Mesenchymal stem cell (in vitro differentiated cells and primary cell): ENCODE results near the gene ZRANB3.

Experiments
- DNase-seq: peaks from one replicate; pipeline ENCODE4 v3.0.0-alpha.2; 2013
- H2AFZ ChIP-seq: one replicate; pipeline ENCODE4 v1.6.1; 2013; ENCODE audit warnings: low read depth, mild to moderate bottlenecking, control low read depth, inconsistent platforms, low read length, moderate library complexity
- H2AK5ac ChIP-seq: 2 replicates; pipeline ENCODE4 v1.6.1; 2013; ENCODE audit warnings: low read length, moderate library complexity, mild to moderate bottlenecking, inconsistent platforms; ENCODE audit not compliant: severe bottlenecking
- H2BK120ac ChIP-seq: one replicate; pipeline ENCODE4 v1.6.1; 2013; ENCODE audit warnings: low read depth, mild to moderate bottlenecking, inconsistent platforms, low read length, moderate library complexity
- H2BK12ac ChIP-seq, 2 experiments: one replicate each; pipeline ENCODE4 v1.6.1; 2013; ENCODE audit warnings: inconsistent platforms in 2 of 2, low read length in 2 of 2, mild to moderate bottlenecking in 2 of 2, moderate library complexity in 2 of 2, control low read depth in 1 of 2
- H2BK15ac ChIP-seq: one replicate; pipeline ENCODE4 v1.6.1; 2013; ENCODE audit warnings: mild to moderate bottlenecking, low read depth, inconsistent platforms; ENCODE audit not compliant: poor library complexity, severe bottlenecking
- H2BK5ac ChIP-seq: 2 replicates; pipeline ENCODE4 v1.6.1; 2013; ENCODE audit warnings: low read depth, mild to moderate bottlenecking, low read length, control low read depth, inconsistent platforms; ENCODE audit not compliant: poor library complexity, severe bottlenecking
- H3K14ac ChIP-seq, 2 experiments: one replicate each; pipeline ENCODE4 v1.6.1; 2013; ENCODE audit warnings: inconsistent platforms in 2 of 2, low read length in 2 of 2, control low read depth in 1 of 2, mild to moderate bottlenecking in 1 of 2, moderate library complexity in 1 of 2
- H3K18ac ChIP-seq, 2 experiments: one replicate each; pipeline ENCODE4 v1.6.1; 2013; ENCODE audit warnings: inconsistent platforms in 2 of 2, low read length in 2 of 2, control low read depth in 1 of 2, low read depth in 1 of 2, mild to moderate bottlenecking in 1 of 2
- H3K23ac ChIP-seq, 2 experiments: one replicate each; pipeline ENCODE4 v1.6.1; 2013; ENCODE audit warnings: inconsistent platforms in 2 of 2, low read length in 2 of 2, mild to moderate bottlenecking in 2 of 2, moderate library complexity in 2 of 2, control low read depth in 1 of 2
- H3K27ac ChIP-seq: 2 replicates; pipeline ENCODE4 v1.5.1; 2013; ENCODE audit warnings: mild to moderate bottlenecking, moderate library complexity, low read length, control low read depth, inconsistent platforms; ENCODE audit not compliant: poor library complexity, severe bottlenecking
- H3K27me3 ChIP-seq, 2 experiments: 2 replicates each; pipeline versions ENCODE4 v1.6.1 to v1.7.0; 2013; ENCODE audit warnings: low read length in 2 of 2, mild to moderate bottlenecking in 2 of 2, moderate library complexity in 2 of 2, control low read depth in 1 of 2, inconsistent platforms in 1 of 2; ENCODE audit not compliant: control insufficient read depth in 1 of 2, insufficient read depth in 1 of 2
- H3K36me3 ChIP-seq, 2 experiments: 2 replicates each; pipeline versions ENCODE4 v1.6.1 to v1.7.0; 2013; ENCODE audit warnings: low read length in 2 of 2, control low read depth in 1 of 2, inconsistent platforms in 1 of 2, low read depth in 1 of 2, mild to moderate bottlenecking in 1 of 2; ENCODE audit not compliant: insufficient read depth in 2 of 2, control insufficient read depth in 1 of 2
- H3K4ac ChIP-seq, 2 experiments: one replicate each; pipeline ENCODE4 v1.6.1; 2013; ENCODE audit warnings: inconsistent platforms in 2 of 2, low read length in 2 of 2, mild to moderate bottlenecking in 2 of 2, moderate library complexity in 2 of 2, control low read depth in 1 of 2, low read depth in 1 of 2
- H3K4me1 ChIP-seq: 2 replicates; pipeline ENCODE4 v1.6.1; 2013; ENCODE audit warnings: low read depth, low read length, control low read depth; ENCODE audit not compliant: control insufficient read depth, insufficient read depth
- H3K4me2 ChIP-seq: 2 replicates; pipeline ENCODE4 v1.6.1; 2013; ENCODE audit warnings: low read length, mild to moderate bottlenecking, inconsistent platforms; ENCODE audit not compliant: poor library complexity, severe bottlenecking
- H3K4me3 ChIP-seq, 2 experiments: 2 replicates each; pipeline versions ENCODE4 v1.5.1 to v1.7.0; 2013; ENCODE audit warnings: low read length in 2 of 2, mild to moderate bottlenecking in 2 of 2, control low read depth in 1 of 2, low read depth in 1 of 2; ENCODE audit not compliant: insufficient read depth in 1 of 2
- H3K79me1 ChIP-seq: replicated peaks from 2 replicates; pipeline ENCODE4 v1.6.1; 2013; ENCODE audit warnings: mild to moderate bottlenecking, control low read depth, low read length, inconsistent platforms; ENCODE audit not compliant: poor library complexity, severe bottlenecking
- H3K9ac ChIP-seq: 2 replicates; pipeline ENCODE4 v1.7.0; 2013; ENCODE audit warnings: mild to moderate bottlenecking, low read length, moderate library complexity
- H3K9me3 ChIP-seq: 2 replicates; pipeline ENCODE4 v1.7.0; 2013; ENCODE audit warnings: mild to moderate bottlenecking, low read length; ENCODE audit not compliant: control insufficient read depth
- H4K8ac ChIP-seq: one replicate; pipeline ENCODE4 v1.6.1; 2013; ENCODE audit warnings: inconsistent platforms, mild to moderate bottlenecking, low read length, moderate library complexity
- H4K91ac ChIP-seq: one replicate; pipeline ENCODE4 v1.6.1; 2013; ENCODE audit warnings: mild to moderate bottlenecking, low read length, inconsistent platforms
- WGBS: methylation state at CpG from one replicate; pipeline ENCODE4 v1.1.7; 2013; ENCODE audit warnings: mixed read lengths; 5-methylcytosine and 5-hydroxymethylcytosine counted together

Gene ZRANB3

DNA sequence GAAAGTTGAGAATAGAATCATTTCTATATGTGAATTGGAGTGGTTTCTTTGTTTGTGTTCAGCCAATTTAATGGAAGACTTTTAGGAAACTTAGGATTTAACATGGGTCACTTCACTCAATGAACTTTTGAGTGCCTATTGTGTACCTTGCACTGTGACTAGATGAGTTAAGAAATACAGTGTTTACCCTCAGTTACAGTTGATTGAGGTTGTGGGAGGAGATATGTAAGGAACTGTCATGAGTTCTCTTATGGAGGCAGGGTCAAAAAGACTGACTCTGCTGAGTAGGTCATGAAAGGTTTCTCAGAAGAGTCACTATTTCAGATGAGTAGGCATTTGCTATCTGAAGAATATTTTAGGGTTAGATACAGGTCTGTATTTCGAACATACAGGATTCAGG lies 380.3 kb downstream of the ZRANB3 start:
- DNase-seq, result peak; percentile 9
- 93% methylated on average over 1 of the region's 1 CpG for WGBS
- H3K14ac ChIP-seq, result no peak overlapping the region

DNA sequence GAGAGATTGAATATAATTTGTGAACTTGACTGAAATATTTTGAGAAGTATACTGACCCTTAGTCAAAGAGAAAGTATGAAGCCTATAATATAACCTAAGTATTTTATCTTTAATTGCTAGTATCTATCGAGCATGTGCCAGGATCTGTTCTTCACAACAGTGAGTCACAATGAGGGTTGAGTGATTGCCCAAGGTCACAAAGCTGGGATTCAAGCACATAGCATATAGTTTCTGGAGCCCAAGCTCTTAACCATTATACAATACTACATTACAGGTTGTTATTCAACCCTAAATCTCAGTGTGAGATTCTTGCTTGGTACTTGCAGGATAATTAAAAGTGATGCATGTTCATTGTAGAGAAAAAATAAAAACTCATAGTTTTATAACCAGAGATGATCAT lies 381.8 kb downstream of the ZRANB3 start:
- Histone ChIP-seq H2BK12ac (no peak overlapping the region), H3K27ac (no peak overlapping the region), H3K23ac (no peak overlapping the region), H4K91ac (no peak overlapping the region), H2AK5ac (no peak overlapping the region), H3K4me1 (peaks cover 4% of the 10 kb centered on the region), H4K8ac (no peak overlapping the region), H2AFZ (no peak overlapping the region), H3K18ac (no peak overlapping the region), H3K4ac (no peak overlapping the region), H2BK5ac (no peak overlapping the region), H3K14ac (no peak overlapping the region), H2BK15ac (no peak overlapping the region), H3K79me1 (peaks cover 20% of the 10 kb centered on the region), H3K27me3 (no peaks in the 10 kb centered on the region), H3K4me2 (no peak overlapping the region), H3K9ac (no peak overlapping the region), H3K4me3 (no peak overlapping the region), H3K9me3 (no peaks in the 10 kb centered on the region), H3K36me3 (peaks cover 3 to 51% of the 10 kb centered on the region in 2 experiments), H2BK120ac (no peak overlapping the region)
- WGBS, result 100% methylated on average over 1 of the region's 1 CpG
- peak; percentile 28 for DNase-seq

More for the DNA sequence above, 380.3 kb downstream of the ZRANB3 start:
- Histone ChIP-seq H3K36me3 (peaks cover 3 to 60% of the 10 kb centered on the region in 2 experiments), H2AFZ (no peak overlapping the region), H3K18ac (no peak overlapping the region), H3K9ac (no peak overlapping the region), H4K91ac (no peak overlapping the region), H4K8ac (no peak overlapping the region), H2AK5ac (no peak overlapping the region), H3K27ac (no peak overlapping the region), H3K4ac (no peak overlapping the region), H2BK12ac (no peak overlapping the region), H3K4me3 (no peak overlapping the region), H3K23ac (no peak overlapping the region), H3K9me3 (no peaks in the 10 kb centered on the region), H3K79me1 (peaks cover 17% of the 10 kb centered on the region), H3K27me3 (no peaks in the 10 kb centered on the region), H2BK120ac (no peak overlapping the region), H3K4me1 (peaks cover 4% of the 10 kb centered on the region), H3K4me2 (no peak overlapping the region), H2BK15ac (no peak overlapping the region), H2BK5ac (no peak overlapping the region)

DNA sequence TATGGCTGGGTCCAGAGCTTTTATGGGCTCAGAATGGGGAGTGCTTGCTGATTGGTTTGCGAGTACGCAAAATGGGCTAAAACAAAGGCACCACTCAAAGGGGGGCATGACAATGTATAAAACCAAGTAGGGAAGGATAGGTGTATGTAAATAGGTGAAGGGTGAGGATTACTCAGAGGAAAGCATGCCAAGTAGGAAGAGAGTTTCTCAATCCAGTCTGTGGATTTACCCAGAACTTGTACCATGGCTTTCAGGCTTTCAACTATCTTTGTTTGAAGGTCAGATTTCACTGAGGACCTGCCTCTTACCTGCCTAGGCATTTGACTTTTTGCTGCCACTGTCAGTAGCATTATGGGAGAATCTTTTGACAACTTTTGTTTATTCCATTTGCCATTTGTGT lies 386.7 kb downstream of the ZRANB3 start:
- no peak overlapping the region for H3K9ac ChIP-seq
- WGBS, result 100% methylated on average over 2 of the region's 2 CpGs
- no peak overlapping the region for H4K8ac ChIP-seq

DNA sequence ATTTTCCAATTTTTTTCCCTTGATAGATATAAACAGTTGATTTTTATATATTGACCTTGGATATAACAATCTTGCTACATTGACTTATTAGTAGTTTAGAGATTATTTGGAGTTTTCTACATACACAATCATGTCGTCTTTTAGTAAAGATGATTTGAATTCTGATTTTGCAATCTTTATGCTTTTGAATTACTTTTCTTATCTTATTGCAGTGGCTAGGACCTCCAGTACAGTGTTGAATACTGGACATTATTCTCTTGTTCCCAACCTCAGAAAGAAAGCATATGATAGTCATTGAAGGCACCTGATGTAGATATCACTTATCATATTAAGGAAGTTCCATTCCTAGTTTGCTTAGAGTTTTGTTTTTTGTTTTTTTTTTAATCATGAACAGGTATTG lies 388.7 kb downstream of the ZRANB3 start:
- WGBS, result no CpG with 5 or more reads among the region's 1 CpG
- Histone ChIP-seq H3K9me3 (peaks cover 19% of the 10 kb centered on the region), H2BK15ac (no peak overlapping the region)

More for the DNA sequence above, 386.7 kb downstream of the ZRANB3 start:
- H2BK15ac ChIP-seq, result no peak overlapping the region
- H3K14ac ChIP-seq, result no peak overlapping the region
- H2AK5ac ChIP-seq, result no peak overlapping the region
- peaks cover 21% of the 10 kb centered on the region for H3K79me1 ChIP-seq
- H3K4me2 ChIP-seq, result no peak overlapping the region
- no peak overlapping the region for H3K4ac ChIP-seq
- DNase-seq, result no peak
- H3K4me1 ChIP-seq, result peaks cover 2% of the 10 kb centered on the region
- no peak overlapping the region for H3K4me3 ChIP-seq
- H3K23ac ChIP-seq, result no peak overlapping the region
- peaks cover 19% of the 10 kb centered on the region for H3K9me3 ChIP-seq
- no peak overlapping the region for H3K27ac ChIP-seq
- H2AFZ ChIP-seq, result no peak overlapping the region
- H3K36me3 ChIP-seq, result peaks cover 10 to 39% of the 10 kb centered on the region in 2 experiments
- H2BK120ac ChIP-seq, result no peak overlapping the region
- no peaks in the 10 kb centered on the region for H3K27me3 ChIP-seq
- H2BK5ac ChIP-seq, result no peak overlapping the region
- no peak overlapping the region for H2BK12ac ChIP-seq
- no peak overlapping the region for H4K91ac ChIP-seq
- H3K18ac ChIP-seq, result no peak overlapping the region

More for the DNA sequence above, 388.7 kb downstream of the ZRANB3 start:
- Histone ChIP-seq H4K8ac (no peak overlapping the region), H2BK12ac (no peak overlapping the region), H2AFZ (no peak overlapping the region), H3K4me2 (no peak overlapping the region), H3K4me1 (peaks cover 5% of the 10 kb centered on the region), H2AK5ac (no peak overlapping the region), H3K23ac (no peak overlapping the region), H3K4me3 (no peak overlapping the region), H3K79me1 (peaks cover 22% of the 10 kb centered on the region), H3K18ac (no peak overlapping the region), H2BK120ac (no peak overlapping the region), H3K14ac (no peak overlapping the region), H4K91ac (no peak overlapping the region), H2BK5ac (no peak overlapping the region), H3K27me3 (no peaks in the 10 kb centered on the region), H3K36me3 (peaks cover 16 to 59% of the 10 kb centered on the region in 2 experiments), H3K27ac (no peak overlapping the region), H3K9ac (no peak overlapping the region), H3K4ac (no peak overlapping the region)
- DNase-seq, result no peak
